Neural crest cell (in vitro differentiated cells): ENCODE data around the gene TAOK1. TPM values are rescaled to one million over a fixed set of nuclear protein-coding genes. Genes with fewer than 3 reads are reported as not detected.

Experiments used
- DNase-seq: peaks from one replicate; pipeline ENCODE4 v3.0.0; 2021; ENCODE audit warnings: low read depth, mixed read lengths, low spot score
- H3K27ac Mint-ChIP-seq: one replicate; pipeline ENCODE4 v1.8.0; 2021; ENCODE audit warnings: mild to moderate bottlenecking, mixed read lengths; ENCODE audit not compliant: unreplicated experiment
- H3K27me3 Mint-ChIP-seq: 2 replicates; pipeline ENCODE4 v1.8.0; 2021; ENCODE audit warnings: low read depth, mild to moderate bottlenecking, mixed read lengths
- H3K36me3 Mint-ChIP-seq: 2 replicates; pipeline ENCODE4 v1.8.0; 2021; ENCODE audit warnings: low read depth, mild to moderate bottlenecking, mixed read lengths
- H3K4me1 Mint-ChIP-seq: 2 replicates; pipeline ENCODE4 v1.8.0; 2021; ENCODE audit warnings: mixed read lengths
- H3K4me3 Mint-ChIP-seq: one replicate; pipeline ENCODE4 v1.8.0; 2021; ENCODE audit warnings: mild to moderate bottlenecking, mixed read lengths
- H3K9me3 Mint-ChIP-seq: 2 replicates; pipeline ENCODE4 v1.8.0; 2021; ENCODE audit warnings: mixed read lengths
- CTCF ChIP-seq: fragments of 200-600 bp; sonication (generic); conservative IDR thresholded peaks from 2 replicates; pipeline ENCODE4 v1.5.0; 2021; ENCODE audit warnings: antibody characterized with exemption, mild to moderate bottlenecking
- total RNA-seq: library from RNA; stranded (reverse); gene quantifications from 2 replicates; pipeline ENCODE4 v1.2.1, GENCODE V29; 2021

Gene TAOK1
- total RNA-seq, 1 donor from 2014 or later = 81.9 TPM

GRCh38 chr17:29346462-29346861 is 43.7 kb upstream of the TAOK1 start:
- peaks cover 21% of the 10 kb centered on the region for H3K27me3 Mint-ChIP-seq
- no peaks in the 10 kb centered on the region for H3K36me3 Mint-ChIP-seq
- no peak overlapping the region for H3K4me3 Mint-ChIP-seq
- TF ChIP-seq CTCF = no peak
- no peaks in the 10 kb centered on the region for H3K4me1 Mint-ChIP-seq
- no peaks in the 10 kb centered on the region for H3K9me3 Mint-ChIP-seq
- no peak for DNase-seq
- no peak overlapping the region for H3K27ac Mint-ChIP-seq

GRCh38 chr17:29347831-29348629 is 42.1 kb upstream of the TAOK1 start:
- H3K9me3 Mint-ChIP-seq = no peaks in the 10 kb centered on the region
- no peaks in the 10 kb centered on the region for H3K4me1 Mint-ChIP-seq
- H3K27me3 Mint-ChIP-seq = peaks cover 11% of the 10 kb centered on the region
- no peak for TF ChIP-seq CTCF
- no peak overlapping the region for H3K4me3 Mint-ChIP-seq
- H3K27ac Mint-ChIP-seq = no peak overlapping the region
- H3K36me3 Mint-ChIP-seq = no peaks in the 10 kb centered on the region
- DNase-seq = no peak

- Mint-ChIP-seq H3K27ac (no peak overlapping the region), H3K36me3 (no peaks in the 10 kb centered on the region), H3K9me3 (no peaks in the 10 kb centered on the region), H3K4me3 (no peak overlapping the region), H3K4me1 (no peaks in the 10 kb centered on the region), H3K27me3 (peaks cover 5% of the 10 kb centered on the region)
- TF ChIP-seq CTCF = no peak
- DNase-seq = no peak
Observed at GRCh38 chr17:29349409-29349808, 40.8 kb upstream of the TAOK1 start.

- Mint-ChIP-seq H3K27ac (no peak overlapping the region), H3K36me3 (no peaks in the 10 kb centered on the region), H3K9me3 (no peaks in the 10 kb centered on the region), H3K4me1 (peaks cover 3% of the 10 kb centered on the region), H3K27me3 (no peaks in the 10 kb centered on the region), H3K4me3 (no peak overlapping the region)
- no peak for DNase-seq
- no peak for TF ChIP-seq CTCF
Observed at GRCh38 chr17:29352146-29352545, 38.0 kb upstream of the TAOK1 start.

- Mint-ChIP-seq H3K9me3 (no peaks in the 10 kb centered on the region), H3K27ac (no peak overlapping the region), H3K36me3 (no peaks in the 10 kb centered on the region), H3K4me1 (peaks cover 9% of the 10 kb centered on the region), H3K27me3 (no peaks in the 10 kb centered on the region), H3K4me3 (no peak overlapping the region)
- DNase-seq = no peak
- no peak for TF ChIP-seq CTCF
Observed at GRCh38 chr17:29357232-29357631, 32.9 kb upstream of the TAOK1 start.
